Measurements from ENCODE around the gene ZNF425.
"Not testable (repeated sequence)": the region's sequence is repeated elsewhere in the genome, so short reads cannot be mapped to it uniquely, and the experiment has no call there.

ZNF425 gene

DNA sequence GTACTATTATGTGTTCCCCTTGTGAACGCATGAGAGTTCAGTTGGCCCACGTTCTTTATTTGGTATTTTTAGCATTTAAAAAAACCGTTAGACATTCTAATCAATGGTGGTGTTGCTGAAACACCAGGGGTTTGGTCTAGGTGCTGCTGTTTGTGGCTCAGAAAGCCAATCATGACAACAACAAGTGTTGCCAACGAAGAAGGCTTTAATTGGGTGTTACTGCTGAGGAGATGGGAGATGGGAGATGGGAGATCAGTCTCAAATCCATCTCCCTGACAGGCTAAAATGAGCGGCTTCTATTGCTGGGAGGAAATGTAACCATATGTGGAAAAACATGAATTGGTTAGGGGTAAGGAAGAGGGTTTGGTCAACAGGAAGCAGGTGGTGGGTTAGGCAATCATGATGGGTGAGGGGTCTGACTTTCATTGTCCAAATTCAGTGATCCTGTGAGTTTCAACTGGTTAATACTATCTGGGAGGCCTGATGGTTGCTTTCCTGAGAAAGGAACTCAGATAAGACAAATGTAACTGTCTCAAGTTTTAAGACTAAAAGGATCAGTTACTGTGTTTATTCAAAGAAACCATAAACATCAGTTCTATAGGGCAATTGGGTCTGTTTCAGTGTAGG is 4.6 kb upstream of the ZNF425 start:
- DNase-seq, result no peak

DNA sequence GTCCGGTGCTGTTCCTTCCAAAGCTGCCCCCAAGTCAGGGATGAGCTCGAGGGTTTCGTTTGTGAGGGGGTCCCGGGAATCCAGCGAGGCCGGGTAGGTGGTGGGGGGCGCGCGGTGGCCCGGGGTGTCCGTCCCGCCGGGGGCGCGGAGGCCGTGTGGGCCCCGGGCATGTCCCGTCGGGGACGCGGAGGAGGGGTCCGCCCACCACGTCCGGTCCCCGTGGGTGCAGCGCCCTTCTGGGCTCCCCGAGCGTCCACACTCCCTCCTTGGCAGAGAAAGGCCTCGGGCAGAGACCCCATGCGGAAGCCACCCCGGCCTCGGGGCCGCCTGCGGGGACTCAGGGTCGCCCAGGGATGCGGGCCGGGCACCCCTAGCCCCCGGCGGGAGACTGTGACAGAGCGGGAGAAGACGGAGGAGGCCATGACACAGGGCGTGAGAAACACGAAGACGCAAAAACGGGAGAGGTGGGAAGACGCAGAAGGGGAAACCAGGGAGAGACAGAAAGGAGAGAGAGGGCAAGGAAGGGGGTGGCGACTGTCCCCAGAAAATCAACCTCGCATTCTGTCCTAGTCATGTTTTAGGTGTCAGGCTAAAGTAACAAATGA is 640 bp upstream of the ZNF425 start:
- DNase-seq, result peak; percentile 63

DNA sequence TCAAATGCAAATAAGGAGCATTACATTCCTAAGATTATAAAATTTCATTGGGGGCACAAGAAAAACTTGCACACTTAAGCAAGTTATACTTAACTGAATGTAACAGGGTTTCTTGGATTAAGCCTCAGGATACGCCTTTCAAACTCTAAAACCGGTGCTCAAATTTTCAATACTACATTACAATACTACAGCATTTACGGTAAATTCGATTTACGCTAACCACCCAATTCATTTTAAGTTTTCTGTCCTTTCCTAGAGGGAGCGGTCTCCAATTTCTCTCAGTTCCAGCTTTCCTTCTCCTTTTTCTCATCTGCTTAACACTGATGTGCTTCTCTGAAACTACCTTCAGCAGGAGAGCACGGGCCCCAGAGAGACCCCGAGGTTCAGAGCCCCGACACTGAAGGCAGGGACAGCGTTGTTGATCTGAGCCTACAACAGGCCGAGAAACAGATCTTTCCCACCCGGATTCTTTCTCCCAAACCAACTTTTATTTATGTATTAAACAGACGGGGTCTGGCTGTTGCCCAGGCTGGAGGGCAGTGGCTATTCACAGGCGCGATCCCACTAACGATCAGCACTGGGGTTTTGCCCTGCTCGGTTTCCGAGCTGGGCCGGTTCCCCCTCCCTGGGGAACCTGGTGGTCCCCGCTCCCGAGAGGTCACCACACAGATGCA is 798 bp downstream of the ZNF425 start:
- no peak for DNase-seq

DNA sequence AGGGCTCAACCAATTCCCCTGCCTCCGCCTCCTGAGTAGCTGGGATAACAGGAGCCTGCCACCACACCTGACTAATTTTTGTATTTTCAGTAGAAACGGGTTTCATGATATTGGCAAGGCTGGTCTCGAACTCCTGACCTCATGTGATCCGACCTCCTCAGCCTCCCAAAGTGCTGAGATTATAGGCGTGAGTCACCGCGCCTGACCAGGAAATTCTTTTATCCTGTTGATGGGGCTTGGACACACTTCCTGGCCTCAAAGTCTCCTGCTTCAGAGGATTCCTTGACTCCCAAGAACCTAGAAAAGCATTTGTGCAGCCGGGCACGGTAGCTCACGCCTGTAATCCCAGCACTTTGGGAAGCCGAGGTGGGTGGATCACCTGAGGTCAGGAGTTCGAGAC is 16.2 kb downstream of the ZNF425 start:
- no peak for DNase-seq

DNA sequence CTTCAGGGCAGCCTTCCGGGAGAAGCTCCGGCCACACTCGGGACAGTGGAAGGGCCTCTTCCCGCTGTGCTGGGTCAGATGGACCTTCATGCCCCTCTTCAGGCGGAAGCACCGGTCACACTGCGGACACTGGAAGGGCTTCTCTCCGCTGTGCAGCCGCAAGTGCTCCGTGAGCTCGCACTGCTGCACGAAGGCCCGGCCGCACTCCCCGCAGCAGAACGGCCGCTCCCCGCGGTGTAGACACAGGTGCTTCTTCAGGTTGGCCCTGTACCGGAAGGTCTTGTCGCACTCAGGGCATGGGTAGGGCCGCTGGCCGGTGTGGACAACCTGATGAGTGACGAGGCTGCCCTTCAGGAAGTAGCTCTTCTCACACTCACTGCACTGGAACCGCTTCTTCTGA is 21.4 kb downstream of the ZNF425 start:
- no peak for DNase-seq

DNA sequence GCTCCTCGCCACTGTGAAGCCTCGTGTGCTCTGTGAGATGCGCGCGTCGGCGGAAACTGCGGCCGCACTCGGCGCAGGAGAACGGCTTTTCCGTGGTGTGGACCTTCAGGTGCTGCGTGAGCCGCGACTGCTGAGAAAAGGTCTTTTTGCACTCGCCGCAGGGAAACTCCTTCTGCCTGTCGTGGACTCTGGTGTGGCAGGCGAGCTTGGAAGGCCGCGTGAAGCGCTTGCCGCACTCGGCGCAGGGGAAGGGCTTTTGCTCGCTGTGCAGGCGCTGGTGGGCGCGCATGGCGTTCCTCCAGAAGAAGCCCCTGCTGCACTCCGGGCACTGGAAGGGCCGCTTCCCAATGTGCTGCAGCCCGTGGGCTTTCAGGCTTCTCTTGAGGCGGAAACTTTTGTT is 21.9 kb downstream of the ZNF425 start:
- no peak for DNase-seq

DNA sequence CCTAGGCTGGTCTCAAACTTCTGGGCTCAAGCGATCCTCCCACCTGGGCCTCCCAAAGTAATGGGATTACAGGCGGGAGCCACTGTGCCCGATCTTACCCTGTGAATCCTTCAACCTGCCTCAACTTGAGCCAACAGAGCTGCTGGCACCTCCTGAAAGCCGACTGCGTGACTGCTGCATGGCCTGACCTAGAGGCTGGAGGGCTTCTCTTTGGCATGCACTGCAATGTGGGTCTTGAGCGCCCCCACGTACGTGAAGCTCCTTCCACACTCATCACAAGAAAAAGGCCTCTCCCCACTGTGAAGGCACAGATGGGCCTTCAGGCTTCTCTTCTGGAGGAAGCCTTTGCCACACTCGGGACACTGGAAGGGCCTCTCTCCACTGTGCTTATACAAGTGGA is 22.7 kb downstream of the ZNF425 start:
- DNase-seq, result no peak

DNA sequence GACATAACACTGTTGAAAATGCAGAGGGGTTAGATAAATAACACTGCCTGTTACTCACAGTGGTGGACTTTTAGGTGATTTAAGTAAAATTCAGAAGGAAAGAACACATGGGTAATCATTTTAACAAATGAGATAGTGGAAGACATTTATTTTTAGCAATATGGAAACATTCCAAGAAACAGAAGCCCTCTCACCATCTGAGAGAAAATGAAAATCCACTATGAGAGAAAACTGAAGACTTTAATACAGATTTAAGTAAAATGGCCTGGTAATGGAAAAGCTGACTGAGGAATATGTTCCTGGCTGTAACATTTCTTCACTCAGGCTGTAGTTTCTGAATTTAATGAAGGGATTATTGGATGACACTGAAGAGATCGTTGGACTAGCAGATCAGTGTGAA is 23.5 kb downstream of the ZNF425 start:
- no peak for DNase-seq

DNA sequence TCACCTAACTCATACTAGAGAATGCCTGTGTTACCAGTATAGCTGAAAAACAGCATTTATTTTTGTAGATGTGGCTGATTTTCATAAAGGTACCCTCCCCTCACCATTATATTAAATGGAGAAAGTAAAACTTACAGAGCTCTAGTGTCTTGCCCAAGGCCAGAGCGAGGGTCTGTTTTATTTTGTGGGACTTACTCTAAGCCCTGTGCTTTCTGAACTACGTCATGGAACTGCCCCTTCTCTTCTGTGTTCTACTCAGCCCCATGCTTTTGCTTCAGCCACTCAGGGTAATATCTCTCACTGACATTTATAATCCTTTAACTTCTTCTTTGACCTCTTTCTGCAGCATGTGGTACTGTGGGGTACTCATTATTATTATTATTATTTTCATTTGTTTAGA is 25.3 kb downstream of the ZNF425 start:
- DNase-seq, result no peak

DNA sequence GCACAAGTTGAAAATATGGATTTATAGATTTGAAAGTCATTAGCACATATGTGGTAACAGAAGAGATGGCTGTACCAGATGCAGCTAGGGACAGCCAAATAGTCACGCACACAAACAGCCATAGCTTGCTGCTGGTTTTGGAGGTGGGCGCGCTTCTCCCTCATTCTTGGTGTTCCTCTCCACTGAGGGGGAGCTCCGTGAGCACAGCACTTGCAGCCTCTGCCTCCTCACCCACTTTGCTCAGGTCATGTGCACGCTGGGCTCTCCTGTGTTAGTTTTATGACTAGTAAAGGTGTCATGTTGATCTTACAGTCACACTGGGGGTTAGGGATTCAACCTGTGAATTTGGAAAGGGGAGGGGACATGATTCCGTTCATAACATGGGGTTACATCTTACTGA is 27.1 kb downstream of the ZNF425 start:
- DNase-seq, result no peak

DNA sequence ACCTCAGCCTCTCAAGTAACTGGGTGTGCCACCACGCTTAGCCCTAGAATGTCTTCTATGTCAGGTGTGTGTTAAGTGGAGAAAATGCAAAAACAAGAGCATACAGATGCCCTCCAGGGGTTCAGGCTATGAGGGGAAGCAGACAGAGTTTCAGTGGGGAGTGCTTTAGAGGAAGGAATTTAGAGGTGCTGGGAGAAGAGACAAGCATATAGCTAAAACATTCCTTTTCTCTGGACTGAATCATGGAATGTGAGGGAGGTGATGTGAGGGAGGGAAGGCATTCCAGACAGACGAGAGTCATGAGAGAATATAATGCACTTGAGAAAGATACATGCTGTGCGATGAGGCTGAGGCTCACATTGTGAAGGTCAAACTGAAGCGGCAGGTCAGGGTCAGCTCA is 29.0 kb downstream of the ZNF425 start:
- no peak for DNase-seq

DNA sequence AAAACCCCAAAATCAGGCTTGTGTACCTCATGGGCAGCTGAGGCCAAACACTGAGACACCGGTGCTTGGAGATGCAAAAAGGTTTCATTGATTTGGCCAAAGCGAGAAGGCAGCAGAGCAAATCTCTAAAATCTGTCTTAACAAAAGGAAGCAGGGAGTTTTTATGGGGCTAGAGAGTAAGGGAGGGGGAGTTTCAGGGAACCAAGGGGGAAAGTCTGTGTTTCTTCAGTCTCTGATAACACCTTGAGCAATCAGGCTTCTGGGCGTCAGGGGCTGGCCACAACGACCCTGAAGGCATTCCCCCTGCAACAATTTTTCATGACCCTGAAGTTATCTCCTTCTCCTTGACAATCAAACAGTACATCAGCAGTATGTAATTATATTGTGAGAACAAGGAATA is 32.9 kb downstream of the ZNF425 start:
- DNase-seq, result no peak

DNA sequence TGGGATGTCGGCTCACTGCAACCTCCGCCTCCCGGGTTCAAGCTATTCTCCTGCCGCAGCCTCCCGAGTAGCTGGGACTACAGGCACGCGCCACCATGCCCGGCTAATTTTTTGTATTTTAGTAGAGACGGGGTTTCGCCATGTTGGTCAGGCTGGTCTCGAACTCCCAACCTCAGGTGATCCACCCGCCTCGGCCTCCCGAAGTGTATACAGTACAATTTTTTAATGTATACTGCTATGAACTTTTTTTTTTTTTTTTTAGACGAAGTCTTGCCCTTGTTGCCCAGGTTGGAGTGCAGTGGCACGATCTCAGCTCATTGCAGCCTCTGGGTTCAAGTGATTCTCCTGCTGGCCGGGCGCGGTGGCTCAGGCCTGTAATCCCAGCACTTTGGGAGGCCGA is 33.9 kb downstream of the ZNF425 start:
- not testable (repeated sequence) for DNase-seq

DNA sequence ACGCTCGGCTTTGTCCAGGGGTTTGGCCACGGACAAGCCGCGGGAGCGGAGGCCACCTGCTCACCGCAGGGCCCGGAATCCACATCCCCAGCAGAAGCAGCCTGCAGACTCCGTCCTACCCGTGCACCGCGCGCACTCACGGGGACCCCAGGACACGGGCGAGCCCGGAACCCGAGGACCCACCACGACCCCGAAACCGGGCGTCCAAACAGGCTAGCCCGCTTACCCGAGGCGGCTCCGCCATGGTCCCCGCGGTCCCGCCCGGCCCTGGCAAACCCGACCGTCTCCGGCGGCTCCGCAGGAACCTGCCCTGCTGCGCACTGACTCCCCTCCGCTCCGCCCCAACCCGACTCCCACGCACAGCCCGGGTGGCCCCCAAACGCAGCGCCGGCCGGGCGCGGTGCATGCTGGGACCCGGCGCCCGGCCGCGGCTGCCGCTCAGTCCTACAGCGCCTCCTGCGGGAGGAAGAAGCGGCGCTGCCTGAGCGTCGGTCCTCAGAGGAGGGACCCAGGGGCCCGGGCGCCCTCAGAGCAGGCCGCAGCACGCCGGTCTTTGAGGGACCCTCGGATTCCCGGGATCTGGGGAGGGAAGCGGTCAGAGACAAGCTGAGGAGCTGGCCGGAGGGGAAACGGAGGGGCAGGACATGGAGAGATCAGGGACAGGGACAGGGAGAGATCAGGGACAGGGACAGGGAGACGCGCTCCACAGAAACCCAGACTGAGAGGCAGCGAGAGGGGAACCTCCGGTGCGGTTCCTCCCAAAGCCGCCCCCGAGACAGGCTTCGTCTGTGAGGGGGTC is 35.5 kb downstream of the ZNF425 start, which contains the start of gene ZNF786:
Gene ZNF786 (minus strand): TSS at position 322 of the 799 bp plus-strand sequence. CDS start 78 bp downstream, at position 244.
- DNase-seq, result peak; percentile 92

DNA sequence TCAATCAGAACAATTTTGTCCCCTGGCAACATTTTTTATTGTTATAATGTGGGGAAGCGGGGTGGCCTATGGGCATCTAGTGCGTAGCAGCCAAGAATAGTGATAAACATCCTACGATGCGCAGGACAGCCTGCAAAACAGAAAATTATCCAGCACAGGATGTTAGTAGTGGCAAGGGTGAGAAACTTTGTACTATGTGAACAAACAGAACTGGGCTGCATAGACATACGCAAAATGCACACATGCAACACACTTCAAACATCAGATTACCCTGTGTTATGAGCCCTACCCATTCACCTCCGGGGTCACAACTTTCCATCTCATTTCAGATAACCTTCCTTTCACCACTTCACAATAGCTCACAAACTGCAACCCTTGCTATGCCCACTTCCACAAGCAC is 38.7 kb downstream of the ZNF425 start:
- DNase-seq, result no peak

DNA sequence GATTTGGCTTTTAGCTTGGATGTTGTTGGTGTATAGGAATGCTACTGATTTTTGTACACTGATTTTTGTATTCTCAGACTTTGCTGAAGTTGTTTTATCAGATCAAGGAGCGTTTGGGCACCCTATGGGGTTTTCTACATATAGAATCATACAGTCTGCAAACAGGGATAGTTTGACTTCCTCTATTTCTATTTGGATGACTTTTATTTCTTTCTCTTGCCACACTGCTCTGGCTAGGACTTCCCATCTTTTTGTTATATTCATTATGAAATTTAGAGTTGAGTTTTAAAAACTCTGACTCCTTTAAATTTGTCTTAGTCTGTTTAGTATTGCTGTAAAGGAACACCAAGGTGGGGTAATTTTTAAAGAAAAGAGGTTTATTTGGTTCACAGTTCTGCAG is 40.3 kb downstream of the ZNF425 start:
- no peak for DNase-seq

DNA sequence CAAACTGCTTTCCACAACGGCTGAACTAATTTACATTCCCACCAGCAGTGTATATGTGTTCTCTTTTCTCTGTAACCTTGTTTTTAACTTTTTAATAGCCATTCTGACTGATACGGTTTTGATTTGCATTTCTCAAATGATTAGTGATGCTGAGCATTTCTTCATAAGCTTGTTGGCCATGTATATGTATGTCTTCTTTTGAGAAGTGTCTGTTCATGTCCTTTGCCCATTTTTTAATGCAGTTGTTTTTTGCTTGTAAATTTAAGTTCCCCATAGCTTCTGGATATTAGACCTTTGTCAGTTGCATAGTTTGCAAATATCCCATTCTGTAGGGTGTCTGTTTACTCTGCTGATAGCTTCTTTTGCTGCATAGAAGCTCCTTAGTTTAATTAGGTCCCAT is 41.7 kb downstream of the ZNF425 start:
- no peak for DNase-seq

DNA sequence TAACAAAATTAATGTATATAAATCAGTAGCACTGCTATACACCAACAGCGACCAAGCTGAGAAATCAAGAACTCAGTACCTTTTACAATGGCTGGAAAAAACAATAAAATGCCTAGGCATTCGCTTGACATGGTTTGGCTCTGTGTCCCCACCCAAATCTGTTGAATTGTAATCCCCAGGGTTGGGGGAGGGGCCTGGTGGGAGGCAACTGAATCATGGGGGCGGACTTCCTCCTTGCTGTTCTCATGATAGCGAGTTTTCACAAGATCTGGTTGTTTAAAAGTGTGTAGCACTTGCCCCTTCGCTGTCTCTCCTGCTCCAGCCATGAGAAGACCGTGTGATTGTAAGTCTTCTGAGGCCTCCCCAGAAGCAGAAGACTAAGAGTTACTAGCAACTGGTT is 44.2 kb downstream of the ZNF425 start:
- DNase-seq, result no peak

DNA sequence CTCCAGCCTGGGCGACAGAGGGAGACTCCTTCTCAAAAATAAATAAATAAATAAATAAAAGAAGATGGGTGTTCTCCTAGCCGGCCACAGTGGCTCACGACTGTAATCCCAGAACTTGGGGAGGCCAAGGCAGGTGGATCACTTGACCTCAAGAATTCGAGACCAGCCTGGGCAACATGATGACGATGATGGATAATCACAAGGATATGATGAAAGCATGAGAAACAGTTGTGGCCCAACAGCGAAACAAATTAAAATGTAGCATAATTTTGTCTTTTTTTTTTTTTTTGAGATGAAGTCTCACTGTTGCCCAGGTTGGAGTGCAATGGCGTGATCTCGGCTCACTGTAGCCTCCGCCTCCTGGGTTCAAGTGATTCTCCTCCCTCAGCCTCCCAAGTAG is 48.5 kb downstream of the ZNF425 start:
- DNase-seq, result no peak

DNA sequence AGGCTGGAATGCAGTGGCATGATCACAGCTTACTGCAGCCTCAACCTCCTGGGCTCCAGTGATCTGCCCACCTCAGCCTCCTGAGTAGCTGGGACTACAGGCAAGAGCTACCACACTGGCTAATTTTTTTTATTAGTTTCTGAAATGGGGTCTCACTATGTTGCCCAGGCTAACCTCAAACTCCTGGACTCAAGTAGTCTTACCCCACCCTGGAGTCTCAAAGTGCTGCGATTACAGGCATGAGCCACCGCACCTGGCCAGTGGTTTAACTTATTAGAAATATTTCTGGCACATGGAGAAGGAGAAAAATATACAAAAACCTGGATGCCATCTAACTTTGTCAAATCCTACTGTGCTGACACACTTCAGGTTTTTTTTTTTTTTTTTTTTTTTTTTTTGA is 50.8 kb downstream of the ZNF425 start:
- no peak for DNase-seq

DNA sequence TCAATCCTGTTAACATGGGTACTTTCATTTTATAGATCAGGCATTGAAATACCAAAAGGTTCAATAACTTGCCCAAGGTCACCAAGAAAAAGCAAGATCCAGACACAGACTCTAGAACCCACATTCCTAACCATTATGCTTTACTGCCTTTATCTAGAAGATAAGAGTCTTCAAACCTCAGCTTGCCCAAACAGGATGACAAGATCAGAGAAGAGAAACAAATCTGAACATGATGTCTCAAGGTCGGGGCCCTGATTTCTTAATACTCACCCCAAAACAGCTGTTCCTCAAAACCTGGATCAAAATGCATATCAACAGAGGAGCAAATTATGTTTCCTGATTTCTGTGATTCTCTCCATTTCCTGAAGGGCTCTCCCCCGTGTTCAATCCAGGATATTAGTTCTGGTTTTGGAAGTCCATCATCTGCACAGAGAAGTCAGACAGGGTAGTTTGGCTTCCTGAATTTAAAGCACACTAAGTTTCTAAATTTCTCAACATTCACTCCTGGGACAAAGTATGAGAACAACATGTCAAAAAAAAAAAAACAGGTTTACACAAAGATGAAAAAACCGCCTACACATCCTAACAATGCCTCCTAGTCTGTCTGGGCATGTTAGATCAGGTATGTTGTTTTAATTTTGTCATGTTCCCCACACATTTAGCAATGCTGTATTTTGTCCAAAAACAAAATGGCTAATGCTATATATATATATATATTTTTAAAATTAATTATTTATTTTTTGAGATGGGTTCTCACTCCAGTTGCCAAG is 51.8 kb downstream of the ZNF425 start:
- no peak for DNase-seq

DNA sequence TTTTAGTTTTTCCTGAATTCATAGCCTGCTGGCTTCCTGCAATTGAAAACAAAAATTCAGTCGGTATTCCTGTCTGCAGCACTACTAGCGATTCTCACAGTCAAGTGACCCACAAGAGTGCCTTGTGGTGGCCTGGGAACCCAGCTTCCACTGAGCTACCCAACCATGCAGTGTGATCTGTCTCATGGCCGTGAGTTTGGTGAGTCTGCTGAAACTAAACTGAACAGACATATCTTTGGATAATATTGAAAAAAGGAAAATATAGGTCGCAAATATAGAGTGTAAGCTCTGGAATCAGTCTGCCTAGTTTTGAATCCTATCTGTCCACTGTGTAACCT is 53.7 kb downstream of the ZNF425 start:
- no peak for DNase-seq

Measured in CD4-positive, alpha-beta T cell treated with Interleukin-21 for 1 hour (primary cell).